NCI-H1436 (cell line): Measurements from ENCODE around the gene CCDC12.

Experiments
- DNase-seq: peaks from one replicate; lab custom pipeline; 2025; lab: John Stamatoyannopoulos, UW

Gene CCDC12

GRCh38 chr3:46935989-46936558 lies 40.5 kb downstream of the CCDC12 start:
- DNase-seq, result no peak

GRCh38 chr3:46935168-46935858 lies 41.2 kb downstream of the CCDC12 start:
- no peak for DNase-seq

DNA sequence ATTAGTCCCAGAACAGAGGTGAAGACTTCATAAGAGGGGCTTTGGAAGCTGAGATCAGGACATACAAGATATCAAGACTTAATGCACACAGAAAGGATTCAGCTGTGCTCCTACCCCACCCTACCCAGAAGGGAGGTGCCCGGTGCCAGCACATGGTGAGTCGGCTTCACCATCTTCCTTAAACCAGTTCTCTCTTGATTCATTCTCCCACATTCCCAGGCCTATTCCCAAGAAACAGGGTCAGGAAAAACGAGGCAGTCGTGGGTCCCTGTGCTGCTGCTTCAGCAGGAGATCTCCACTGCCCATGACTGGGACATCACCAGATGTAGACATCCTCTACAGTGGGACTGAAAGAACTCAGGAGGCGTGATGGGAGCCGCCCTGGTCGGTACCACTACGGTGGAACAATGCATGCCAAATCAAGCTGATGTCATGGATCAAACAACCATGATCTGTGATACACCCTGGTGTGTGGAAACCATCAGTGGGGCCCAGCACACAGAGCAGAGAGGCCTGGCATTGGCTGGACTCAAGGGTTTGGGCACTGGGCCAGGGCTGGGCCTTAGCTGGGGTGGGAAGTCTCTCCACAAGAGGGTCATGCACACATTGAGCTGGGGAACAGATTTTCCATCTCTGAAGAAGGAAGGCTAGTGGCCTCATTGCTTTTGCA lies 41.9 kb downstream of the CCDC12 start:
- DNase-seq, result no peak

- no peak for DNase-seq
Observed at GRCh38 chr3:46934072-46934471, 42.5 kb downstream of the CCDC12 start.

GRCh38 chr3:46933261-46933660 lies 43.3 kb downstream of the CCDC12 start:
- DNase-seq, result no peak

- DNase-seq, result no peak
Observed at GRCh38 chr3:46932455-46933225, 43.9 kb downstream of the CCDC12 start.

GRCh38 chr3:46931631-46932331 lies 44.8 kb downstream of the CCDC12 start:
- DNase-seq, result no peak

GRCh38 chr3:46930945-46931403 lies 45.6 kb downstream of the CCDC12 start:
- DNase-seq, result no peak

DNA sequence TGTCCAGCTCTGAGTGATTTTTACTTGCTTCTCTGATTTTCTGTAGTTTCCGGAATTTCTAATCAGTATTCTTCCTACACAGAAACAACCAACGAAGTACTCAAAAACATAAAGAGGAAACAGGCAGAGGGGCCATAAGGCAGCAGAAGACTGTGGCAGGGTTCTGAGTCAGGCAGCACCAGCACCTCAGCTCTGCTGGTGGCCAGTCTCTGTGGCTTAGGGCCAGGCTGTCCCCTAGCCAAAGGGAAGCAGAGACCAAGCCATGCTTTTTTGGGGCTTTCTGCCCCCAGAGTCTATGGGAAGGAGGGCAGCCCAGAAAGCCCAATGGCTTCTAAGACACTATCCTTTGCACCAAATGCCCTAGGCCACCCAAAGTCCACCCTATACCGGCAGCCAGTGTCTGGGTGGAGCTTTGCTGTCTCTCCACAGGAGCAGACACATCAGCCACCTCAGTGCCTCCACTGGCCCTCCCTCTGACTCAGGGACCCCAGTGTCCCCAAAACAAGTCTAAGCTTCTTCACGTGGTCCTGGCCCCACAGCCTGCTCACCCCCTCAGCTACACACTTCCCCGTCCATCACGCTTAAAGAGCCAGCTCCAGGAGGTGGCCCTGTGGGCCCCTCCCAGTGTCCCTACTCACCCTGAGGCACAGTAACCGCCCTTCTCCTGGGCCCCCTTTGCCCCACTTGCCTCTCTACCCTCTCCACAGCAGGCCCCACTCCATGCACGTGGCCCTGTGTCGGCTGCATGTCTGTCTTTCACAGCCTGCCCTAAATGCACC lies 46.2 kb downstream of the CCDC12 start:
- no peak for DNase-seq

- DNase-seq, result no peak
Observed at GRCh38 chr3:46929324-46929723, 47.2 kb downstream of the CCDC12 start.

GRCh38 chr3:46928282-46928681 lies 48.3 kb downstream of the CCDC12 start:
- DNase-seq, result no peak

- DNase-seq, result no peak
Observed at GRCh38 chr3:46927718-46928073, 48.8 kb downstream of the CCDC12 start.

DNA sequence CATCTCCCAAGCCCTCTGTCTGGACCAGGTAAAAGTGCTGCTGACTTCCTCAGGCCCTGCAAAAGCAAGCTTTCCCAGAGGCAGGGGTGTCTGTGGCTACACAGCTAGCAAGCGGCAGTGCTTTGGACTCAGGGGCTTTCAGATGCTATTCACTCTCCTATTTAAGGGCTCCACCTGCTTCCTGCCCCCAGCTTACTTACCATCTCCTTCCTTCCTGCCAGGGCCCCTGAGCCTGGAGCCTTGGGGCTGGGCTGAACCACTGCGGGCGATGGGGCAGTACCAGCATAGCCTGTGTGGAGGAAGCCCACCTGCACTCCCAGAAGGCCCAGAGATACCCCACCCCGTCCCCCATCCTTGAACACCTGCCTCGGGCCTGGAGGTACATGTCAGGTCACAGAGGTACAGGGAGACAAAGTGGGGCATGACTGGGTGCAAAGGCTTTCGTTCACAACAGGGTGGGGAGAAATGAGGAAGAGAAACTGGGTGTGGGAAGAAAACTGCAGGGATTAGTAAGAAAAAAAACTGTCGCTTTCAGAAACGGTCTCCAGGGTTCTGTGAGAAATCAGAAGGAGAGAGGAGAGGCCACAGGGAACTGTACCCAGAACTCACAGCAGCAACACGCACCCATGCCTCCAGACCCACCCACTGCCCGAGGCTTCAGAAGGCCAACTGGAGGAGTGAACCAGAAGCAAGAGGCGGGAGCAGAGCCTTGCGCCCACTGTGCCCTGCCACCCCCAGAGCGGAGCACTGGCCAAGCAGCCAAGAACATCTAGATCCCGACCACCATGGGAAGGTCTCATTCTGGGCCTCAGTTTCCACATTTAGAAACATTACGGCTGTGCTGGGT lies 49.5 kb downstream of the CCDC12 start:
- no peak for DNase-seq

GRCh38 chr3:46926447-46926846 lies 50.1 kb downstream of the CCDC12 start:
- no peak for DNase-seq

DNA sequence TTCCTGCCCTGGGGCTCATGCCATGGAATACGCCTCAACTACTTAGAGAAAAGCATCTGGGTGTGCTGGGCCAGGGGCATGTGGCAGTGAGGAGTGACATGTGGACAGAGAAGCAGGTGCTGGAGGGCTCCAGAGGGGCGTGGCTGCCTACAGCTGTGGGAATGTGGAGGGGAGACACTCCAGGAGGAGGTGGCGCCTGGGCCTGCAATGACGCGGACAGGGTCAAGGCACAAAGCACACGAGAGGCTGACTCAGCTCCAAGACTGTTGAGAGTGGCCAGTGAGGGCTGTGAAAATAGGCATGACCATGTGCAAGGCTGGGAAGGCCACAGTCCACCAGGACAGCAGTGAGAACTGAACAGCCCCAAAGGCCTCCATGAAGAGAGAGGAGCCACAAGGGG lies 50.5 kb downstream of the CCDC12 start:
- no peak for DNase-seq

DNA sequence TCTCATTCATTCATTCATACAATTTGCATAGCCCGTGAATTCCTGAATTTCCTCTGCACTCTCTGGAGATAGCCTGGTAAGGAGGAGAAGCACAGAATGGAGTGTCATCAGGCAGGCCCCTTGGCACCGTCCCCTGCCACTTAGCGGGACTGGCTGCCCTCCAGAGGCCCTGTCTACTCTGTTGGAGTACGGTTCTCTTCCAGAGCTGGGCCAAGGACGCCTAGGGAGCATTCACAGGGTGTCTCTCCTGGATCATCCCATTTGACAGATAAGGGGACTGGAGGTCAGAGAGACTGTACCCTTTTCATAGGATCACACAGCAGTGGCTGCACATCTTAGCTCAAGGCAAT lies 51.0 kb downstream of the CCDC12 start:
- DNase-seq, result no peak

DNA sequence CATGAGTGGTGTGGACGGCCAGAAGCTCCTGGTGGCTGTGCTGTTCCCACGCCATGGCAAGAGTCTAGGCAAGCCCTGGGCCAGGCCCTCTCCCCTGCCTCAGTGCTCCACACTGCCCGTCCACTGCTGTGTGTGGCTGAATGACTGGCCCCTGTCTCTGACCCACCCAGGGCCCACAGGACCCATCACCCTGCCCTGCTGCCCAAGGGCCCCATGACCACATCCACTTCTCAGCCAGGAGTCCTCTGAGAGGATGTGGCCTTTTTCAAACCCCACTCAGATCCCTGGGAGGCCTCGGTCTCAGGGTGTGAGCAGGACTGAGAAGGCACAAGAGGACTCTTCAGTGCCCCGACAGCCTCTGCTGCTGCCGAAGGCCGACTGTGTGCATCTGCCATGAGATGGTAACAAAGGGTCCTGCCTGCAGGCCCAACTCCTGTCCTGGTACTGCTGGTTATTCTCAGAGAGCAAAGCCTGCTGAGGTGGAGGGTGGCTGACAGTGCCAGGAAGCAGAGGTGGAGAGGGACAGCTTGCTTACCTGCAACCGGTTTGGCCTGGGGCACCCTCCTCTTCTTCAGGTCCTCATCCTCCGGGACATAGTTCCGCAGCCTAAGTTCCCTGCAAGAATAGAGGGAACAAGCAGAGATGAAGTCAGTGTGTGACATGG lies 51.5 kb downstream of the CCDC12 start:
- no peak for DNase-seq

DNA sequence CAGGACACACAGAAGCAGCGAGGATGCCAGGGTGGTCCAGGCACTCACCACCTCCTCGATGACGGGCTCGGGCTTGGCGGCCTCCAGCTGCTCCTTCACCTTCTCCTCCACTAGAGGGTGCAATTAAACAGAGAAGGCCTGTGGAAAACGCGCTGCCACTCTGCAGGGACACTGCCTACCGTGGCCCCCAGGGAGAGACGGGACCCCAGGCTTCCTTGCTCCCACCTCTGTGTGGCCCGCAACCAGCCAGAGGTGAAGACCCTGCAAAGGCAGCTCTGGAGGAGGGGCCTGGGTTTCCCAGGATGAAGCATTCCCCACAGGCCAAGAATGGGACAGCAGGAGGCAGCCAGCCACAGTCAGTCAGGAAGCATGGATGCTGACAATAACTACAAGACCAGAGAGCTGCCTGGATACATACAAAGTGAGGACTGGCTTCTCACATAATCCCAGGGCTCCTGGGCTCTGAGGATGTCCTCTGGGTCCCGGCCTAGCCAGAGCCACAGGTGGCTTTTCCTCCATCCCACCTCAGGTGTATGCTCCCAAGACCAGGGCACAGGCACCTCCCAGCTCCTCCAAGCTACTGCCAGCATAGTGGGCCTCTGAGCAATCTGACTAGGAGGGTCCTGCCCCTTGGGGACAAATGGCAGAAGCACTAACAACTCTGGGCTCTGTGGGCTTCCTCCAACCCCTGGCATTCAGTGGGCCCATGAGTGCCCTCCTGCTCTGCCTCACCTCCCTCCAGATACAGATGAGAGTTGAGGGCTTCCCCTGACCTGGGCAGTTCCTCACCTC lies 52.8 kb downstream of the CCDC12 start:
- DNase-seq, result no peak
